Eye (tissue), 1 donor: Measurements from ENCODE around the gene PRKCA.
"Not testable (repeated sequence)": the region's sequence is repeated elsewhere in the genome, so short reads cannot be mapped to it uniquely, and the experiment has no call there.

Experiments
- DNase-seq: peaks from one replicate; pipeline ENCODE4 v3.0.0-alpha.2; 2015

PRKCA gene

GRCh38 chr17:66395961-66396360, 93.5 kb downstream of the PRKCA start:
- DNase-seq = no peak

GRCh38 chr17:66397486-66397885, 95.1 kb downstream of the PRKCA start:
- DNase-seq = no peak

- no peak for DNase-seq
These were observed 95.6 kb downstream of the PRKCA start for GRCh38 chr17:66398059-66398458.

GRCh38 chr17:66398617-66399016, 96.2 kb downstream of the PRKCA start:
- no peak for DNase-seq

GRCh38 chr17:66399441-66399840, 97.0 kb downstream of the PRKCA start:
- DNase-seq = no peak

GRCh38 chr17:66400041-66400688, 97.8 kb downstream of the PRKCA start:
- DNase-seq = not testable (repeated sequence)

GRCh38 chr17:66400698-66401097, 98.3 kb downstream of the PRKCA start:
- no peak for DNase-seq

- DNase-seq = no peak
These were observed 99.0 kb downstream of the PRKCA start for GRCh38 chr17:66401364-66401763.

- no peak for DNase-seq
These were observed 101.6 kb downstream of the PRKCA start for GRCh38 chr17:66403846-66404556.

GRCh38 chr17:66405836-66406677, 103.6 kb downstream of the PRKCA start:
- DNase-seq = peak; percentile 71

- no peak for DNase-seq
These were observed 104.6 kb downstream of the PRKCA start for GRCh38 chr17:66406701-66407644.

- no peak for DNase-seq
These were observed 105.5 kb downstream of the PRKCA start for GRCh38 chr17:66407864-66408263.

- peak; percentile 52 for DNase-seq
These were observed 109.1 kb downstream of the PRKCA start for GRCh38 chr17:66411520-66411919.

- DNase-seq = no peak
These were observed 110.6 kb downstream of the PRKCA start for GRCh38 chr17:66412857-66413558.

- DNase-seq = no peak
These were observed 111.4 kb downstream of the PRKCA start for GRCh38 chr17:66413559-66414520.

- DNase-seq = no peak
These were observed 112.3 kb downstream of the PRKCA start for GRCh38 chr17:66414561-66415175.

GRCh38 chr17:66415366-66416206, 113.2 kb downstream of the PRKCA start:
- DNase-seq = no peak

GRCh38 chr17:66416207-66416940, 114.0 kb downstream of the PRKCA start:
- DNase-seq = peak; percentile 46
